H1 (cell line): ENCODE results near the gene FLT3.

Source experiments
- EP300 ChIP-seq, 2 experiments: IDR thresholded peaks; 1 replicate in 1 of 2; 2 replicates in 1 of 2; pipeline ENCODE4 v1.6.1; 2011 to 2012; ENCODE audit warnings: low read depth in 2 of 2, low read length in 2 of 2, mild to moderate bottlenecking in 2 of 2, borderline replicate concordance in 1 of 2, inconsistent platforms in 1 of 2, moderate library complexity in 1 of 2
- GTF2F1 ChIP-seq: IDR thresholded peaks from 2 replicates; pipeline ENCODE4 v1.6.1; 2012; ENCODE audit warnings: low read depth, low read length, improper control_type of control experiment, borderline replicate concordance
- JUN ChIP-seq: IDR thresholded peaks from 2 replicates; pipeline ENCODE4 v1.6.1; 2011; ENCODE audit warnings: low read depth, mild to moderate bottlenecking, improper control_type of control experiment, low read length
- JUND ChIP-seq: IDR thresholded peaks from 2 replicates; pipeline ENCODE4 v1.6.1; 2011; ENCODE audit warnings: mild to moderate bottlenecking, improper control_type of control experiment, low read length
- POLR2A ChIP-seq, 2 experiments: IDR thresholded peaks; 1 replicate in 1 of 2; 2 replicates in 1 of 2; pipeline ENCODE4 v1.6.1; 2011; ENCODE audit warnings: low read depth in 2 of 2, low read length in 2 of 2, mild to moderate bottlenecking in 2 of 2; ENCODE audit errors: control extremely low read depth in 1 of 2
- POLR2AphosphoS5 ChIP-seq: IDR thresholded peaks from 2 replicates; pipeline ENCODE4 v1.6.1; 2011; ENCODE audit warnings: low read depth, low read length
- POU5F1 ChIP-seq: IDR thresholded peaks from 2 replicates; pipeline ENCODE4 v1.6.1; 2011; ENCODE audit warnings: low read depth, mild to moderate bottlenecking, low read length, moderate library complexity
- RAD21 ChIP-seq, 2 experiments: IDR thresholded peaks in 1 of 2; conservative IDR thresholded peaks in 1 of 2; 2 replicates each; pipeline ENCODE4 v1.6.1; 2011; ENCODE audit warnings: low read depth in 2 of 2, low read length in 2 of 2, improper control_type of control experiment in 1 of 2, inconsistent platforms in 1 of 2, mild to moderate bottlenecking in 1 of 2, moderate library complexity in 1 of 2
- TAF1 ChIP-seq: IDR thresholded peaks from 2 replicates; pipeline ENCODE4 v1.6.1; 2011; ENCODE audit warnings: mild to moderate bottlenecking, low read depth, low read length
- TF ChIP-seq, protein P1 (sequence below), 3 experiments: IDR thresholded peaks; 1 replicate in 2 of 3; 2 replicates in 1 of 3; pipeline versions ENCODE4 v1.5.1 to v1.6.1; 2011; ENCODE audit warnings: low read length in 3 of 3, mild to moderate bottlenecking in 3 of 3, inconsistent platforms in 2 of 3, low read depth in 1 of 3, moderate library complexity in 1 of 3; ENCODE audit not compliant: insufficient read depth in 1 of 3; ENCODE audit errors: control extremely low read depth in 1 of 3
- TF ChIP-seq, protein P2 (sequence below): IDR thresholded peaks from 2 replicates; pipeline ENCODE4 v1.6.1; 2012; ENCODE audit warnings: low read length, inconsistent platforms
- TF ChIP-seq, protein P3 (sequence below): IDR thresholded peaks from 2 replicates; pipeline ENCODE4 v1.6.1; 2011; ENCODE audit warnings: low read length, improper control_type of control experiment

DNA sequence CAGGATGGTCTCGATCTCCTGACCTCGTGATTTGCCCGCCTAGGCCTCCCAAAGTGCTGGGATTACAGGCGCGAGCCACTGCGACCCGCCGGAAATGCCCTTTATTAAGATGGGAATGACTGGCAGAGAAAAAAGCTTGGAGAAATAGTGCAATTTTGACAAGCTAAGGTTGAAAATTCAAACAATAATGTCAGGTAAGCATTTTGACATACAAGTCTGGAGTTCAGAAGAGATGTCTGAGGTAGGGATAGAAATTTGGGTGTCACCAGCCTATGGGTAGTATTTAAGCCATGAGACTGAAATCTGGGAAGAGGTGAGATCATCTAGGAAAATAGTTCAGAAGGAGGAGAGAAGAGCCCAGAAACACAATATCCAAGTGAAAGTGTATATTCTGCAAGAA is 20.8 kb upstream of the FLT3 start:
- TF ChIP-seq, protein P1, sequence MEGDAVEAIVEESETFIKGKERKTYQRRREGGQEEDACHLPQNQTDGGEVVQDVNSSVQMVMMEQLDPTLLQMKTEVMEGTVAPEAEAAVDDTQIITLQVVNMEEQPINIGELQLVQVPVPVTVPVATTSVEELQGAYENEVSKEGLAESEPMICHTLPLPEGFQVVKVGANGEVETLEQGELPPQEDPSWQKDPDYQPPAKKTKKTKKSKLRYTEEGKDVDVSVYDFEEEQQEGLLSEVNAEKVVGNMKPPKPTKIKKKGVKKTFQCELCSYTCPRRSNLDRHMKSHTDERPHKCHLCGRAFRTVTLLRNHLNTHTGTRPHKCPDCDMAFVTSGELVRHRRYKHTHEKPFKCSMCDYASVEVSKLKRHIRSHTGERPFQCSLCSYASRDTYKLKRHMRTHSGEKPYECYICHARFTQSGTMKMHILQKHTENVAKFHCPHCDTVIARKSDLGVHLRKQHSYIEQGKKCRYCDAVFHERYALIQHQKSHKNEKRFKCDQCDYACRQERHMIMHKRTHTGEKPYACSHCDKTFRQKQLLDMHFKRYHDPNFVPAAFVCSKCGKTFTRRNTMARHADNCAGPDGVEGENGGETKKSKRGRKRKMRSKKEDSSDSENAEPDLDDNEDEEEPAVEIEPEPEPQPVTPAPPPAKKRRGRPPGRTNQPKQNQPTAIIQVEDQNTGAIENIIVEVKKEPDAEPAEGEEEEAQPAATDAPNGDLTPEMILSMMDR (IDR thresholded peaks at IDR 0.05; ENCODE audit: control extremely low read depth in 1 of 3, insufficient read depth in 1 of 3, low read depth in 1 of 3, low read length in 3 of 3): no peak
- TF ChIP-seq POU5F1 (no peak), GTF2F1 (no peak), POLR2AphosphoS5 (no peak), EP300 (IDR thresholded peaks at IDR 0.05; ENCODE audit: borderline replicate concordance in 1 of 2, low read depth in 2 of 2, low read length in 2 of 2) (no peak), POLR2A (IDR thresholded peaks at IDR 0.05; ENCODE audit: control extremely low read depth in 1 of 2, low read depth in 2 of 2, low read length in 2 of 2) (no peak), RAD21 (IDR thresholded peaks at IDR 0.05 in 1 of 2, conservative IDR thresholded peaks at IDR 0.05 in 1 of 2; ENCODE audit: low read depth in 2 of 2, low read length in 2 of 2) (no peak), JUN (no peak), JUND (no peak), TAF1 (no peak)
- TF ChIP-seq, protein P2, sequence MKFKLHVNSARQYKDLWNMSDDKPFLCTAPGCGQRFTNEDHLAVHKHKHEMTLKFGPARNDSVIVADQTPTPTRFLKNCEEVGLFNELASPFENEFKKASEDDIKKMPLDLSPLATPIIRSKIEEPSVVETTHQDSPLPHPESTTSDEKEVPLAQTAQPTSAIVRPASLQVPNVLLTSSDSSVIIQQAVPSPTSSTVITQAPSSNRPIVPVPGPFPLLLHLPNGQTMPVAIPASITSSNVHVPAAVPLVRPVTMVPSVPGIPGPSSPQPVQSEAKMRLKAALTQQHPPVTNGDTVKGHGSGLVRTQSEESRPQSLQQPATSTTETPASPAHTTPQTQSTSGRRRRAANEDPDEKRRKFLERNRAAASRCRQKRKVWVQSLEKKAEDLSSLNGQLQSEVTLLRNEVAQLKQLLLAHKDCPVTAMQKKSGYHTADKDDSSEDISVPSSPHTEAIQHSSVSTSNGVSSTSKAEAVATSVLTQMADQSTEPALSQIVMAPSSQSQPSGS: no peak
- TF ChIP-seq, protein P3, sequence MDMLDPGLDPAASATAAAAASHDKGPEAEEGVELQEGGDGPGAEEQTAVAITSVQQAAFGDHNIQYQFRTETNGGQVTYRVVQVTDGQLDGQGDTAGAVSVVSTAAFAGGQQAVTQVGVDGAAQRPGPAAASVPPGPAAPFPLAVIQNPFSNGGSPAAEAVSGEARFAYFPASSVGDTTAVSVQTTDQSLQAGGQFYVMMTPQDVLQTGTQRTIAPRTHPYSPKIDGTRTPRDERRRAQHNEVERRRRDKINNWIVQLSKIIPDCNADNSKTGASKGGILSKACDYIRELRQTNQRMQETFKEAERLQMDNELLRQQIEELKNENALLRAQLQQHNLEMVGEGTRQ: no peak
